DND-41 (cell line): ENCODE results near the gene PALM.

ENCODE experiments used
- CTCF ChIP-seq: IDR thresholded peaks from 2 replicates; pipeline ENCODE4 v1.5.1; 2012; ENCODE audit warnings: borderline replicate concordance, low read length, moderate library complexity, mild to moderate bottlenecking; ENCODE audit not compliant: poor library complexity, severe bottlenecking; ENCODE audit errors: extremely low read depth
- EZH2 ChIP-seq: IDR thresholded peaks from 3 replicates; pipeline ENCODE4 v1.6.1; 2012; ENCODE audit warnings: borderline replicate concordance, low read depth, mild to moderate bottlenecking, moderate library complexity, low read length, inconsistent platforms; ENCODE audit not compliant: severe bottlenecking

GRCh38 chr19:660793-661426 lies 47.8 kb upstream of the PALM start:
- TF ChIP-seq CTCF, result no peak
- TF ChIP-seq EZH2, result no peak
